Caco-2 (cell line): ENCODE measurements around the gene ENHO. TPM values are rescaled to one million over a fixed set of nuclear protein-coding genes. Genes with fewer than 3 reads are reported as not detected.

Source experiments
- BruUV-seq: library from RNA; stranded (reverse); fragments of 400-500 nt; replicated peaks from 2 replicates; lab custom pipeline; 2021; lab: Mats Ljungman, UMichigan
- CTCF ChIA-PET: fragments of 300-600 bp; sonication (Branson Sonifier 250); formaldehyde crosslinking; loops from one replicate; lab custom pipeline; 2022; ENCODE audit warnings: antibody characterized with exemption; lab: Charles Lee
- POLR2A ChIA-PET: fragments of 300-600 bp; sonication (Branson Sonifier 250); formaldehyde crosslinking; loops from one replicate; lab custom pipeline; 2022; ENCODE audit warnings: antibody characterized with exemption; lab: Charles Lee
- DNase-seq, 2 experiments: peaks; one replicate each; pipeline versions ENCODE4 v3.0.0 to v3.0.0-alpha.2; 2020 to 2022
- H3K27me3 ChIP-seq: replicated peaks from 2 replicates; pipeline ENCODE4 v1.6.0; 2011; ENCODE audit warnings: low read length; ENCODE audit not compliant: control insufficient read depth, insufficient read depth
- H3K36me3 ChIP-seq: 2 replicates; pipeline ENCODE4 v1.5.1; 2011; ENCODE audit warnings: low read length; ENCODE audit not compliant: control insufficient read depth, insufficient read depth
- H3K4me1 ChIP-seq: fragments of 250-450 bp; sonication (Bioruptor Pico); 2 replicates; pipeline ENCODE4 v1.5.1; 2020; ENCODE audit warnings: mild to moderate bottlenecking
- H3K4me3 ChIP-seq: 2 replicates; pipeline ENCODE4 v1.5.1; 2011; ENCODE audit warnings: low read depth, mild to moderate bottlenecking, control low read depth, low read length
- H3K9me3 ChIP-seq: fragments of 250-450 bp; sonication (Bioruptor Pico); 2 replicates; pipeline ENCODE4 v1.5.1; 2020; ENCODE audit warnings: mild to moderate bottlenecking, moderate library complexity
- H3K27ac Mint-ChIP-seq: one replicate; pipeline ENCODE4 v1.8.0; 2022; ENCODE audit warnings: mixed read lengths; ENCODE audit not compliant: unreplicated experiment
- H3K27me3 Mint-ChIP-seq: one replicate; pipeline ENCODE4 v1.8.0; 2022; ENCODE audit warnings: mixed read lengths; ENCODE audit not compliant: insufficient read depth, unreplicated experiment
- H3K36me3 Mint-ChIP-seq: one replicate; pipeline ENCODE4 v1.8.0; 2022; ENCODE audit warnings: mild to moderate bottlenecking, mixed read lengths; ENCODE audit not compliant: insufficient read depth, unreplicated experiment
- H3K4me1 Mint-ChIP-seq: one replicate; pipeline ENCODE4 v1.8.0; 2022; ENCODE audit warnings: low read depth, mixed read lengths; ENCODE audit not compliant: unreplicated experiment
- H3K4me3 Mint-ChIP-seq: one replicate; pipeline ENCODE4 v1.8.0; 2022; ENCODE audit warnings: mild to moderate bottlenecking, moderate library complexity, mixed read lengths; ENCODE audit not compliant: unreplicated experiment
- H3K9me3 Mint-ChIP-seq: one replicate; pipeline ENCODE4 v1.8.0; 2022; ENCODE audit warnings: mixed read lengths; ENCODE audit not compliant: unreplicated experiment
- CTCF ChIP-seq, 2 experiments: fragments of 200-600 bp in 1 of 2; IDR thresholded peaks; 1 replicate in 1 of 2; 2 replicates in 1 of 2; pipeline versions ENCODE4 v1.5.1 to v1.8.0; 2011 to 2022; ENCODE audit warnings: antibody characterized with exemption in 1 of 2, control low read depth in 1 of 2, inconsistent platforms in 1 of 2, low read depth in 1 of 2, low read length in 1 of 2, mild to moderate bottlenecking in 1 of 2, moderate library complexity in 1 of 2; ENCODE audit not compliant: insufficient read depth in 1 of 2, severe bottlenecking in 1 of 2, unreplicated experiment in 1 of 2
- intact Hi-C: fragments of 100-400 bp; cut with micrococcal nuclease; formaldehyde crosslinking; loops from one replicate; pipeline ENCODE4 v1.10.0; 2022; ENCODE audit not compliant: unreplicated experiment
- total RNA-seq: library from RNA; stranded (reverse); gene quantifications from 2 replicates; pipeline ENCODE4 v1.2.3, GENCODE V29; 2022

Gene ENHO
- total RNA-seq, 1 experiment from 2014 or later, result 2.1 TPM

- intact Hi-C loops, result no loop called here
- no peak for DNase-seq
- H3K27me3 Mint-ChIP-seq, result peaks cover 6% of the 10 kb centered on the region
- Histone ChIP-seq H3K9me3 (no peaks in the 10 kb centered on the region), H3K36me3 (no peaks in the 10 kb centered on the region), H3K27me3 (no peaks in the 10 kb centered on the region; the same call in 1 of the 2 replicates), H3K4me3 (no peak overlapping the region), H3K4me1 (no peaks in the 10 kb centered on the region)
- TF ChIP-seq CTCF (IDR thresholded peaks at IDR 0.05; ENCODE audit: insufficient read depth in 1 of 2, low read depth in 1 of 2, low read length in 1 of 2, severe bottlenecking in 1 of 2, unreplicated experiment in 1 of 2), result no peak
- no TSS peak for BruUV-seq
- H3K4me3 Mint-ChIP-seq, result no peak overlapping the region
- no peaks in the 10 kb centered on the region for H3K4me1 Mint-ChIP-seq
- CTCF ChIA-PET, result no interaction called here
- POLR2A ChIA-PET, result no interaction called here
- H3K36me3 Mint-ChIP-seq, result no peaks in the 10 kb centered on the region
- H3K27ac Mint-ChIP-seq, result no peak overlapping the region
- peaks cover under 1% of the 10 kb centered on the region for H3K9me3 Mint-ChIP-seq
Observed at GRCh38 chr9:34568133-34568532, 45.3 kb upstream of the ENHO start.

GRCh38 chr9:34566972-34567371, 44.2 kb upstream of the ENHO start:
- BruUV-seq, result no TSS peak
- DNase-seq, result no peak
- no peaks in the 10 kb centered on the region for H3K4me1 ChIP-seq
- Mint-ChIP-seq H3K27ac (no peak overlapping the region), H3K4me3 (no peak overlapping the region), H3K27me3 (peaks cover 10% of the 10 kb centered on the region), H3K9me3 (peaks cover 8% of the 10 kb centered on the region), H3K4me1 (no peaks in the 10 kb centered on the region), H3K36me3 (no peaks in the 10 kb centered on the region)
- no peak for TF ChIP-seq CTCF (IDR thresholded peaks at IDR 0.05; ENCODE audit: insufficient read depth in 1 of 2, low read depth in 1 of 2, low read length in 1 of 2, severe bottlenecking in 1 of 2, unreplicated experiment in 1 of 2)
- H3K4me3 ChIP-seq, result no peak overlapping the region
- intact Hi-C loops, result no loop called here
- no peaks in the 10 kb centered on the region for H3K9me3 ChIP-seq
- CTCF ChIA-PET, result no interaction called here
- POLR2A ChIA-PET, result no interaction called here
- no peaks in the 10 kb centered on the region for H3K36me3 ChIP-seq
- no peaks in the 10 kb centered on the region; the same call in 1 of the 2 replicates for H3K27me3 ChIP-seq

DNA sequence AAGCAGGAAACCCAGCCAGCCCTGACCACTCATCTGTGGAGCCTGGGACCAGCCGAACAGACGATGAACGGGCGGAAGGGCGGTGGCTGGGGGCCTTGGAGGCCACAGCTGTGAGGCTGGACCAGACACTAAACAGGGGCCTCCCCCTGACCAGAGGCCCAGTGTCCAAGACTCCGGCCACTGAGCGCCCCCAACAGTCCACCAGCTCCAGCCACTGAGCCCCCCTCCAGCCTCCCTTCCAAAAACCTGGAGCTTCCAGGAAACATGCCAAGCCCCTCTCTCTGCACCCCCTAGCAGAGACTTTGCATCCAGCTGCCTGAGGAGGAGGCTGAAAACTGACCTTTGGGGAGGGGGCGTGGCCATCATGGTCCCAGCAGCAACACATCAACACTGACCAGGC, 43.5 kb upstream of the ENHO start:
- H3K9me3 Mint-ChIP-seq, result peaks cover 8% of the 10 kb centered on the region
- no peak overlapping the region for H3K4me3 Mint-ChIP-seq
- TF ChIP-seq CTCF (IDR thresholded peaks at IDR 0.05; ENCODE audit: insufficient read depth in 1 of 2, low read depth in 1 of 2, low read length in 1 of 2, severe bottlenecking in 1 of 2, unreplicated experiment in 1 of 2), result no peak
- intact Hi-C loops, result no loop called here
- H3K36me3 Mint-ChIP-seq, result no peaks in the 10 kb centered on the region
- POLR2A ChIA-PET, result no interaction called here
- no TSS peak for BruUV-seq
- no peak for DNase-seq
- H3K4me3 ChIP-seq, result no peak overlapping the region
- CTCF ChIA-PET, result no interaction called here
- H3K27me3 ChIP-seq, result no peaks in the 10 kb centered on the region; the same call in 1 of the 2 replicates
- no peaks in the 10 kb centered on the region for H3K4me1 Mint-ChIP-seq
- no peaks in the 10 kb centered on the region for H3K36me3 ChIP-seq
- no peak overlapping the region for H3K27ac Mint-ChIP-seq
- peaks cover 6% of the 10 kb centered on the region for H3K27me3 Mint-ChIP-seq
- H3K9me3 ChIP-seq, result no peaks in the 10 kb centered on the region
- no peaks in the 10 kb centered on the region for H3K4me1 ChIP-seq
